Breast epithelium (tissue), 3 donors: Measurements from ENCODE around the gene GNB5.

ENCODE experiments used
- POLR2A ChIP-seq: fragments of 450-650 bp; IDR thresholded peaks from one replicate; pipeline ENCODE4 v1.6.1; 2016; ENCODE audit warnings: antibody characterized with exemption, mild to moderate bottlenecking, moderate library complexity
- TF ChIP-seq, protein P1 (sequence below), 3 donors: fragments of 450-650 bp; IDR thresholded peaks; one replicate each; pipeline ENCODE4 v1.5.1; 2016 to 2017; ENCODE audit warnings: antibody characterized with exemption in 3 of 3, mild to moderate bottlenecking in 3 of 3, moderate library complexity in 3 of 3

DNA sequence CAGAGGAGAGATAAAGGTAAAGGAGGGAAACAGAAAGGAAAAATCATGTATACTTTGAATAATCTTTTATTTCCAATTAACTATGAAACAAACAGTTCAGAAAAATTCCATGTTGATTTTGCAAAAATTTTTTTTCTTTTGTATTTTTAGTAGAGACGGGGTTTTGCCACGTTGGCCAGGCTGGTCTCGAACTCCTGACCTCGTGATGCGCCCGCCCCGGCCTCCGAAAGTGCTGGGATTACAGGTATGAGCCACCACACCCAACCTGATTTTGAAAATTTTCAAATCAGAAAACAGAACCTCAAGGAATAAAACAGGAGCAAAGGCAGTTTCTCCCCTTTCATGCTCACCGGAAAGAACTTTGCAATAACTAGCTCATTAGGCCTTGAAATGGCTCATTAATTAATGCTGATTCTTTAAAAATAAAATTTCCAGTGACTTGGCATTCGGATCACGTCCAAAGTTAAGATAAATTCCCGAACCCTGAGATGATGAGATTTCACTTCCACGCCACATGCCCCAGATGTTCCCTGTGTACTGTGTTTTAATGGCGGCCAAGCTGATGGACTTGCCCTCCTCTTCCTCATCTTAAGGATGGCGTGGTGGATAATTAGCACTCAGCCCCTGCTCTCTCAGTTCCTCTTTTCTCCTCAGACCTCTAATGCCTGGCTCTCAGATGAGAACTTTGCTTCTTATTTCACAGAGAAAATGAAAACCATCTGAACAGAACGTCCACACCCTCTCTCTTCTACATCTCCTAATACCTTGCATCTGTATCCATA, 89.5 kb downstream of the GNB5 start:
- no peak for TF ChIP-seq POLR2A
- TF ChIP-seq, protein P1, sequence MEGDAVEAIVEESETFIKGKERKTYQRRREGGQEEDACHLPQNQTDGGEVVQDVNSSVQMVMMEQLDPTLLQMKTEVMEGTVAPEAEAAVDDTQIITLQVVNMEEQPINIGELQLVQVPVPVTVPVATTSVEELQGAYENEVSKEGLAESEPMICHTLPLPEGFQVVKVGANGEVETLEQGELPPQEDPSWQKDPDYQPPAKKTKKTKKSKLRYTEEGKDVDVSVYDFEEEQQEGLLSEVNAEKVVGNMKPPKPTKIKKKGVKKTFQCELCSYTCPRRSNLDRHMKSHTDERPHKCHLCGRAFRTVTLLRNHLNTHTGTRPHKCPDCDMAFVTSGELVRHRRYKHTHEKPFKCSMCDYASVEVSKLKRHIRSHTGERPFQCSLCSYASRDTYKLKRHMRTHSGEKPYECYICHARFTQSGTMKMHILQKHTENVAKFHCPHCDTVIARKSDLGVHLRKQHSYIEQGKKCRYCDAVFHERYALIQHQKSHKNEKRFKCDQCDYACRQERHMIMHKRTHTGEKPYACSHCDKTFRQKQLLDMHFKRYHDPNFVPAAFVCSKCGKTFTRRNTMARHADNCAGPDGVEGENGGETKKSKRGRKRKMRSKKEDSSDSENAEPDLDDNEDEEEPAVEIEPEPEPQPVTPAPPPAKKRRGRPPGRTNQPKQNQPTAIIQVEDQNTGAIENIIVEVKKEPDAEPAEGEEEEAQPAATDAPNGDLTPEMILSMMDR (IDR thresholded peaks at IDR 0.05): no peak
